NOMO-1 treated with DMSO at 0.1 percent for 48 hours (cell line): ENCODE results near the gene CHIA.
A peak's percentile ranks its signal among the peaks of the same experiment; 100 is the strongest.
"Not testable (repeated sequence)": the region's sequence is repeated elsewhere in the genome, so short reads cannot be mapped to it uniquely, and the experiment has no call there.

Experiments used
- DNase-seq: peaks from one replicate; lab custom pipeline; 2025; ENCODE audit not compliant: unreplicated experiment; lab: John Stamatoyannopoulos, UW

CHIA gene

GRCh38 chr1:111283838-111284237 is 6.8 kb upstream of the CHIA start:
- no peak for DNase-seq

- DNase-seq: no peak
These were observed 4.8 kb upstream of the CHIA start for GRCh38 chr1:111285879-111286278.

- no peak for DNase-seq
These were observed 3.7 kb upstream of the CHIA start for GRCh38 chr1:111286912-111287311.

- DNase-seq: no peak
These were observed 1.3 kb upstream of the CHIA start for GRCh38 chr1:111289371-111289770.

- DNase-seq: no peak
These were observed 547 bp upstream of the CHIA start for GRCh38 chr1:111290104-111290503.

- DNase-seq: no peak
These were observed 3.7 kb downstream of the CHIA start for GRCh38 chr1:111294390-111294789.

GRCh38 chr1:111302374-111302773 is 11.7 kb downstream of the CHIA start:
- DNase-seq: no peak

GRCh38 chr1:111309690-111310089 is 19.0 kb downstream of the CHIA start:
- DNase-seq: no peak

- DNase-seq: no peak
These were observed 27.9 kb downstream of the CHIA start for GRCh38 chr1:111318523-111318922.

- DNase-seq: no peak
These were observed 29.6 kb downstream of the CHIA start for GRCh38 chr1:111320066-111320879.

GRCh38 chr1:111323231-111323630 is 32.6 kb downstream of the CHIA start:
- no peak for DNase-seq

- DNase-seq: no peak
These were observed 41.5 kb downstream of the CHIA start for GRCh38 chr1:111332190-111332589.

- DNase-seq: peak; percentile 31
These were observed 43.5 kb downstream of the CHIA start for GRCh38 chr1:111334169-111334568.

GRCh38 chr1:111335214-111335877 is 44.7 kb downstream of the CHIA start:
- DNase-seq: not testable (repeated sequence)

- DNase-seq: not testable (repeated sequence)
These were observed 48.2 kb downstream of the CHIA start for GRCh38 chr1:111338849-111339248.

- DNase-seq: peak; percentile 69
These were observed 55.6 kb downstream of the CHIA start for GRCh38 chr1:111346089-111346885.

GRCh38 chr1:111347026-111347425 is 56.4 kb downstream of the CHIA start:
- DNase-seq: no peak

- DNase-seq: no peak
These were observed 61.0 kb downstream of the CHIA start for GRCh38 chr1:111351700-111352099.

- DNase-seq: no peak
These were observed 63.9 kb downstream of the CHIA start for GRCh38 chr1:111354584-111354983.

- DNase-seq: no peak
These were observed 68.3 kb downstream of the CHIA start for GRCh38 chr1:111358964-111359363.

GRCh38 chr1:111359376-111359775 is 68.7 kb downstream of the CHIA start:
- DNase-seq: no peak

GRCh38 chr1:111360257-111360656 is 69.6 kb downstream of the CHIA start:
- DNase-seq: not testable (repeated sequence)
